ENCODE results near the gene CMSS1.
"Not testable (repeated sequence)": the region's sequence is repeated elsewhere in the genome, so short reads cannot be mapped to it uniquely, and the experiment has no call there.

The CMSS1 gene

GRCh38 chr3:100209948-100210771 lies 392.5 kb downstream of the CMSS1 start:
- DNase-seq, result no peak

- DNase-seq, result peak; percentile 70
These were observed 393.1 kb downstream of the CMSS1 start for GRCh38 chr3:100210772-100211135.

GRCh38 chr3:100213891-100214573 lies 396.4 kb downstream of the CMSS1 start:
- DNase-seq, result no peak

DNA sequence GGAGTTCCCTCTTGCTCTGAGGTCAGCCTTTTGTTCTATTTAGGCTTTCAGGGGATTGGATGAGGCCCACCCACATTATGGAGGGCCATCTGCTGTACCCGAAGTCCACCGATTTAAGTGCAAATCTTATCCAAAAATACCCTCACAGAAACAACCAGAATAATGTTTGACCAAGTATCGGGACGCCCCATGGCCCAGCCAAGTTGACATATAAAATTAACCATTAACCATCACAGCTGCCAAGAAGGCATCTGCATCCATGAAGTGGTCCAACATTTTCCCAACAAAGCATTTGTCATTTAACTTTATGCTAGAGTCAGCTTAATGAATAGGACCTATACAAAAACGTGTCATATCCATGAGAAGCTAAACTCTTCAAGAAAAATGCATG lies 396.9 kb downstream of the CMSS1 start:
- no peak for DNase-seq

DNA sequence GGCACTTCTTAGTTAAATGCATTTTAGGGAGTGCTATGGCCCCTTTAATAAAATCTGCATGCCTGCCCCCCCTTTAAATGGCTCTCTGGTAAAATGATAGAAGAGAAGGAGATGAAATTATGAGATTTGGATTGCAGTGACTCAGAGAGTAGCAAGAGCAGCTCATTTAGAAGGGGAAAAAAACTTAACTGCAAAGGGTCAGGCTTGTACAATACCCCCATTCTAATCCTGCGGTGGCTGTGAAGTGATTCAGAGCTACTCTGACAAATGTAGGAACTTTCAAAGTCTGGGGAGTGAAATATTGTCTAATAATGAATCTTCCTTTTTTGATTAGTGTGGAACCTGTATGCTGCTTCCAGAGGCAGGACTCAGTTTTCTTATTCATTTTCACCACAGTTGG lies 399.1 kb downstream of the CMSS1 start:
- DNase-seq, result no peak

GRCh38 chr3:100221159-100221558 lies 403.5 kb downstream of the CMSS1 start:
- DNase-seq, result no peak

DNA sequence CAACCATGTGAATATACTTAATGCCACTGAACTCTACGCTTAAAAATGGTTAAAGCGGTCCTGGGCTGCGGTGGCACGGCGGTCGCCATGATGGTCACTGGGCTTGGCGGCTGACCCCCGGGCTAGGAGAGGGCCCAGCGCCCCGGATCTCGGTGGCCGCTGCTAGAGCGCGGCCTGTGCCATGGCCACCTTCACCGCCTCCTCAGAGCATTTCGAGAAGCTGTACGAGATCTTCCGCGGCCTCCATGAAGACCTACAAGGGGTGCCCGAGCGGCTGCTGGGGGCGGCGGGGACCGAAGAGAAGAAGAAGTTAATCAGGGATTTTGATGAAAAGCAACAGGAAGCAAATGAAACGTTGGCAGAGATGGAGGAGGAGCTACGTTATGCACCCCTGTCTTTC lies 407.5 kb downstream of the CMSS1 start:
- DNase-seq, result no peak

- DNase-seq, result no peak
These were observed 408.2 kb downstream of the CMSS1 start for GRCh38 chr3:100225883-100226282.

DNA sequence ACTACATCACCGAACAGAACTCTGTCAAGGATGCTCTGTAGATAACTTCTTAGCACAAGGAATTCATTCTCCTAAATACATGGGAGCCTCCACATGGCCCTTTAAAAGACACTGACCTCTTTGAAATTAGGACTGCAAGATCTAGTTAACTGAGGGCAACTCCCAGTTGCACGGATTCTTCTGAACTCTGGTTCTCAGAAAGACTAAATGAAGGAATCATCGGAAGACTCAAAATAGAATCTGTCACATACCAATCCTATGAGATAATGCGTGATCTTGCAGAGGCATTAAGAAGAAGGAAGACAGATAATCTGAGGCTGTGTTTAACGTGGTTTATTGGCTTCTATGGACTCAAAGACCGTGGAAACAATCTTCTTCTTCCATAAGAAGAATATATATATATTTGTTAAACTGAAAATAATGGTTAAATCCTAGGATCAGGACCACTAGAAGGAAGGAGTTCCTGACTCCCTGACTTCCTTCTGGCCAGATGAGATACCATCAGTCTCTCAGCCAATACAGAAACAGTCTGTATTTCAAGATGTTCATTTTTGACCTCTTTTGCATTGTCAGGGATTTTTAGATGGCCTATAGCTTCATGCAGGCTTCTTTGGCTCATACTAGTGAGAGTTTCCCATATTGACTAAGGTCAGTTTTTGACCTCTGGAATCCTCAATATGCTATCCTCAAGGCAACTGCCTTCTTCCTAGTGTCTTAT lies 409.2 kb downstream of the CMSS1 start:
- DNase-seq, result no peak

GRCh38 chr3:100227511-100227921 lies 409.9 kb downstream of the CMSS1 start:
- no peak for DNase-seq

- DNase-seq, result no peak
These were observed 410.6 kb downstream of the CMSS1 start for GRCh38 chr3:100228247-100228646.

DNA sequence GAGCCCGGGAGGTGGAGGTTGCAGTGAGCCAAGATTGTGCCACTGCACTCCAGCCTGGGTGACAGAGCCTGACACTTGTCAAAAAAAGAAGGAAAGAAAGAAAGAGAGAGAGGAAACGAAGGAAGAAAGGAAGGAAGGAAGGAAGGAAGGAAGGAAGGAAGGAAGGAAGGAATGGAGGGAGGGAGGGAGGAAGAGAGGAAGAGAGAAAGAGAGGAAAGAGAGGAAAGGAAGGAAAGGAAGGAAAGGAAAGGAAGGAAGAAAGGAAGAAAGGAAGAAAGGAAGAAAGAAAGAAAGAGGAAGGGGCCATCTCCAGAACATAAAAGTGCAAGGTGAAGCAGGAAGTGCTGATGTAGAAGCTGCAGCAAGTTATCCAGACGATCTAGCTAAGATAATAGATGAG lies 411.5 kb downstream of the CMSS1 start:
- not testable (repeated sequence) for DNase-seq

- DNase-seq, result no peak
These were observed 413.0 kb downstream of the CMSS1 start for GRCh38 chr3:100230710-100231109.

Data from NCI-H2081 treated with DMSO at 0.1 percent for 48 hours (cell line).